GM21619 (cell line): ENCODE measurements around the gene SLFN5.
"Not testable (repeated sequence)": the region's sequence is repeated elsewhere in the genome, so short reads cannot be mapped to it uniquely, and the experiment has no call there.

Experiments
- ATAC-seq: cut with Tn5 transposase; IDR thresholded peaks from one replicate; pipeline ENCODE4 v1.9.1; 2021; ENCODE audit not compliant: unreplicated experiment

The SLFN5 gene

DNA sequence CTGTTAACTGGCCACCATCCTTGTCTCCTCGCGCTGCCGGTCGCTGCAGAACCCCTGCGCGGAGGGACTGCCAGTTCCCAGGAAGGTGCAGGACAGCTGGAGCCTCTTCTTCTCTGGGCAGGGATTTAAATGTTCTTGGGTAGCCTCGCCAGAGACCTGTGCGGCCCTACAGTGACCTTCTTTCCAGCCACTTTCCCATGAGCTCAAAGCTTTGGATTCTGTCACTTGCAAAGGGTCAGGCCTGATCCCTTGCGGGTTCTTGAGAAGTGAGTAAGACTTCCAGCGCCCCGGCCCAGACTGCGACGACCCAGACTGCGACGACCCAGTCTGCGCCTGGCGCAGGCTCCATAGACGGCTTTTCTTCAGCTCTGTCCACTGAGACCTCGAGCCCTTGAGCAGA, 1.4 kb upstream of the SLFN5 start:
- ATAC-seq: no peak

- ATAC-seq: peak; percentile 46
These were observed 591 bp upstream of the SLFN5 start for GRCh38 chr17:35242158-35242804.

DNA sequence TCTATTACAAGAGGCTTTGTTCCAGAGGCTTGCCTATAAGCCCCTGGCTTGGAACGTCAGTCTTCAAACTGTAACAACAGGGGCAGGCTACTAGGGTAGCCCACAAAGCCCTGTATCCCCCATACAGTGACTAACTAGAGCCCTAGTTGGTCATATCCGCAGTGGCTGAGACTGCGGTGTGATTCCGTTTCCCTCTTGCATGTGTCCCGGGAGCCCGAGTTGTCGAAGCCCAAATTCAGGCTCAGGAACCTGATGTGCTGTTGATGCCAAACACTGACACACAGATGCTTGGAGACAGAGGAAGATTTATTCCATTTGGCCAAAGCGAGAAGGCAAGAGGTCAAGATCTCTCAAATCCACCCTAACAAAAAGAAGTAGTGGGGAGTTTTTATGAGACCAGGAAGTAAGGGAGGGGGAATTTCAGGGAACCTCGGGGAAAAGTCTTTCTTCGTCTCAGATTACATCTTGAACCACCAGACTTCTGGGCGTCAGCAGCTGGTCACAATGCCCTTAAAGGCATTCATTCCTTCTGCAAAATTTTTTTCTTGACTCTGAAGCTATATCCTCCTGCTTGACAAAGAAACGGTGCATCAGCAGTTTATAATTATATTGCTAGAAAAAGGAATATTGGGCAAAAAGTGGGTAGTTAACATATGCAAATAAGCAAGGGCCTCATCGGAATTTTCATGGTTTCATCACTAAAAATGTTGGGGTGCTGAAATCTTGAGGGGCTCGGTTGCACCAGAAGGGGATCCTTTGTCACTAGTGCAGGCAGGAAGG, 879 bp downstream of the SLFN5 start:
- no peak for ATAC-seq

- ATAC-seq: peak; percentile 41
These were observed 1.7 kb downstream of the SLFN5 start for GRCh38 chr17:35244341-35245195.

- no peak for ATAC-seq
These were observed 2.3 kb downstream of the SLFN5 start for GRCh38 chr17:35245196-35245486.

- no peak for ATAC-seq
These were observed 9.8 kb downstream of the SLFN5 start for GRCh38 chr17:35252651-35253050.

GRCh38 chr17:35254107-35254773, 11.4 kb downstream of the SLFN5 start:
- ATAC-seq: no peak

DNA sequence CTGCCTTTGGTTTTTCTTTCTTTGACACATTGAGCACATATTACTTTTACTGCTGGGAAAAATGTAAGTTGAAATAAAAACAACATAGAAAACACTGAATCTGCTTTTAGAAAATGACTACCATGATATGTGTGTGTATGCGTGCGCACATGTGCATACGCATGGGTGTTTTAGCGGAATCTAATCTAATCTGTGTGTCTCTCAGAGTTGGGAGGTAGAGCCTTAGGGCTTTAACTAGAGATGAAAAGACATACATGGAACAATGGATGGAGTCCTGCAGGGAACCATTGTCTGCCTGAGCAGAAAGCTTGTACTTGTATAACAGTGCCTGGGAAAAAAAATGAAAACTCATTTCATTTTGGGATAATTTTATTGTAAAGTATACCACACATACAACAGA, 12.4 kb downstream of the SLFN5 start:
- ATAC-seq: no peak

DNA sequence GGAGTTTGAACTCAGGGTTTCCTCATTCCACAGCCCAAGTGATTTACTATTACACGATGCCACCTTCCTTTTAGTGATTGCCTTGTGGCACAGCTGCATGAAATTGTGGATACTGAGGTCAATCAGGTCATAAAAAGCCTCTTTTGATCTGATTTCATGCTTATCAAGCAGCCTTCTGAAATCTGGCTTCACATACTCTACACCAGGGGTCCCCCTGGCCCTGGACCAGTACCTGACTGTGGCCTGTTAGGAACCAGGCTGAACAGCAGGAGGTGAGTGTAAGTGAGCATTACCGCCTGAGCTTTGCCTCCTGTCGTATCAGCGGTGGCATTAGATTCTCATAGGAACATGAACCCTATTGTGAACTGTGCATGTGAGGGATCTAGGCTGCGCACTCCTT, 13.8 kb downstream of the SLFN5 start:
- ATAC-seq: no peak

GRCh38 chr17:35257208-35257659, 14.4 kb downstream of the SLFN5 start:
- ATAC-seq: no peak

GRCh38 chr17:35259001-35259400, 16.1 kb downstream of the SLFN5 start:
- no peak for ATAC-seq

GRCh38 chr17:35265071-35265470, 22.2 kb downstream of the SLFN5 start:
- no peak for ATAC-seq

- no peak for ATAC-seq
These were observed 22.8 kb downstream of the SLFN5 start for GRCh38 chr17:35265566-35266141.

GRCh38 chr17:35274167-35275066, 31.5 kb downstream of the SLFN5 start:
- ATAC-seq: not testable (repeated sequence)

- ATAC-seq: not testable (repeated sequence)
These were observed 35.6 kb downstream of the SLFN5 start for GRCh38 chr17:35278454-35278853.

- ATAC-seq: not testable (repeated sequence)
These were observed 36.0 kb downstream of the SLFN5 start for GRCh38 chr17:35278876-35279275.

DNA sequence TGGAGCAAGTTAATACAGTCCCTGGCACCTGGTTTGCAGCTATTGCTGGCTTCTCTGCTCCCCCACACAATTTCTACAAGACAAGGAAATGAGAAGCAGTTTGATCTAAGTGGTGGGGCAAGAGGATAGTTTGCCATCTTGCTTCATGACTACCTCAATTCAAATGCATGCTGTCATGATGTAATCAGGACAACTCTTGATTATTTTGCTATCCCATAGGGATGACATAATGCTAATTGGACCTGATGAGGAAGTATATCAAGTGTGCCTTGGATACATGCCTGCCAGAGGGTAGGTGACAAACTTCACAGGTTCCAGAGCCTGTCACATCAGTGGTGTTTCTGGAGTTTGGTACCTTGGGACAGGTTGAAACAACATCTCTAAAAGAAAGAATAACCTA, 40.9 kb downstream of the SLFN5 start:
- ATAC-seq: no peak

DNA sequence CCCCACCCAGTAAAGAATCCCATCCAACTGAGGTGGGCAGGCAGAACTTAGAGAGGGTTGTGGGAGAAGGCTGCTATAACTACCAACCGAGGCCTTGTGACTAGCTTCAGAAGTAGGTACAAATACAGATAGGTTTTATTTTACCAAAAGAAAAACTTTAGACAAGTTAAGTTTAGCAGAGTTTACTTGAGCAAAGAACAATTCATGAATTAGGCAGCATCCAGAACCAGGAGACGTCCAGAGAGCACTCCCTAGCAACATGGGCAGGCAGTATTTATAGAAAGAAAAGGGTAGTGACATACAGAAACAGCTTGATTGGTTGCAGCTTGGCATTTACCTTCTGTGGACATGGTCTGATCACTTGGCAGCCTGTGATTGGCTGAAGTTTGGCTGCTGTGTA, 42.1 kb downstream of the SLFN5 start:
- ATAC-seq: no peak

DNA sequence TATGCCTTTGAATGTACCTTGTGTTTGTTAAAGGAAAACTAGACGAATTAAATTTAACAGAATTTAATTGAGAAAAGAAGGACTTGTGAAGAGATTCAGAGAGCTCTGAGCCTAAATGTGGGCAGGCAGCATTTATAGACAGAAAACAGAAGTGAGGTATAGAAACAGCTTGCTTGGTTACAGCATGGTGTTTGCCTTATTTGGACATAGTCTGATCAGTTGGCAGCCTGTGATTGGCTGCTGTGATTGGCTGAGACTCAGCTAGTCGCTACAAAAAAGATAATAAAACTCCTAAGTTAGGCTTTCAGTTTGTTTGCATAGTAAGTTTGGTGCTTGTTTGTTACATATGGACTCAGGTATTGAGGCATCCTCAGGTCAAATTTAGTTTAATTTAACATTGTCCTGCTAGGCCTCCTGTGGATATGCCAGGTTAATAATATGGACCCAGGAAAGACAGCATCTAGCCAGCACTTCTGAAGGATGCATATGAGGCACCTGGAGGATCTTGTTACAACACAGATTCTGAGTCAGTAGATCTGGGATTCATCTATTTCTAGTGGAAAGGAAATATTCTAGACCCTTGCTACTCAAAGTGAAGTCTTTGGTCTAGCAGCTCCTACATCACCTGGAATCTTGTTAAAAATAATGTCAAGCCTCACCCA, 43.4 kb downstream of the SLFN5 start:
- no peak for ATAC-seq
